H1 (cell line): ENCODE measurements around the gene S100A14. TPM values are rescaled to one million over a fixed set of nuclear protein-coding genes. Genes with fewer than 3 reads are reported as not detected.

ENCODE experiments used
- BCL11A ChIP-seq, 2 experiments: IDR thresholded peaks; one replicate each; pipeline ENCODE4 v1.6.1; 2011; ENCODE audit warnings: low read depth in 2 of 2, low read length in 2 of 2, mild to moderate bottlenecking in 2 of 2
- HDAC2 ChIP-seq, 2 experiments: fragments of 300-600 bp in 1 of 2; sonication (generic) in 1 of 2; IDR thresholded peaks; 2 replicates each; pipeline ENCODE4 v1.6.1; 2011 to 2012; ENCODE audit warnings: low read depth in 2 of 2, low read length in 2 of 2, mild to moderate bottlenecking in 2 of 2, moderate library complexity in 2 of 2, borderline replicate concordance in 1 of 2, inconsistent platforms in 1 of 2
- POLR2A ChIP-seq, 2 experiments: IDR thresholded peaks; 1 replicate in 1 of 2; 2 replicates in 1 of 2; pipeline ENCODE4 v1.6.1; 2011; ENCODE audit warnings: low read depth in 2 of 2, low read length in 2 of 2, mild to moderate bottlenecking in 2 of 2; ENCODE audit errors: control extremely low read depth in 1 of 2
- polyA plus RNA-seq, 7 experiments: library from polyadenylated mRNA; depleted of rRNA in 3 of 7; stranded (reverse) in 5 of 7; unstranded in 2 of 7; fragments of >200 nt in 5 of 7; fragments of 200-250 nt in 2 of 7; gene quantifications; 1 replicate in 5 of 7; 2 replicates in 1 of 7; 4 replicates in 1 of 7; pipeline versions ENCODE4 v1.2.1 to v1.2.3, GENCODE V29; 2011 to 2013; ENCODE audit warnings: missing spikeins in 2 of 7, mixed read lengths in 2 of 7
- total RNA-seq: library from RNA; stranded (reverse); fragmentation: NEBNext Ultra II Directional; extraction: Animal tissue kit (Norgen Biotek cat#: 25700); gene quantifications from 2 replicates; pipeline ENCODE4 v1.2.1, GENCODE V29; 2021

Gene S100A14
- total and polyA plus RNA-seq, 2 of the 8 experiments (the other 6 are each of a cell fraction or from before 2014, with no cell fraction given), result 1.4 to 5.3 TPM

DNA sequence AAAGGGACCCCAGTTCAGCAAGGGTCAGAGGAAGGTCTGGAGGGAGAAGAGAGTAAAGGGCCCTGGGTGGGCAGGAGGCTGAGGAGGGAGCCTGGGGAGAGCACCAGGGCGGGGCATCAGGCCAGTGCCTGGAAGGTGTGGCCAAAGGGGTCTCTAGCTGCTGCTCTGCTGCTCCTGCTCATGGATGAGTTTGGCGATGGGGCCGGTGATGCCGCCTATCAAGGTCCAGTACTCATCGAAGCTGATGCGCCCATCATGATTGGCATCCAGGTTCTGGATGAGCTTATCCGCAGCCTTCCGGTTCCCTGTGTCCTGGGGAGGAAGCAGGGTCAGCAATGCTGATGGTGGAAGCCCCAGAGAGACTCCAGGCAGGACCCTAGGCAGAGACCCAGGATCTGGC is 8.7 kb downstream of the S100A14 start (continued):
- no peak for TF ChIP-seq HDAC2 (IDR thresholded peaks at IDR 0.05; ENCODE audit: borderline replicate concordance in 1 of 2, low read depth in 2 of 2, low read length in 2 of 2)
- TF ChIP-seq POLR2A (IDR thresholded peaks at IDR 0.05; ENCODE audit: control extremely low read depth in 1 of 2, low read depth in 2 of 2, low read length in 2 of 2), result no peak
- no peak for TF ChIP-seq BCL11A (IDR thresholded peaks at IDR 0.05; ENCODE audit: low read depth in 2 of 2, low read length in 2 of 2)
